ENCODE measurements around the gene GREM2.

- TF ChIP-seq CTCF (IDR thresholded peaks at IDR 0.05) (no peak), POLR2A (IDR thresholded peaks at IDR 0.05) (no peak)
Measured at GRCh38 chr1:240567066-240567465, 44.9 kb downstream of the GREM2 start.

Data from prostate gland (tissue), 2 donors.